ENCODE measurements around the gene MAST3. TPM values are rescaled to one million over a fixed set of nuclear protein-coding genes. Genes with fewer than 3 reads are reported as not detected.

MAST3 gene
- total and polyA plus RNA-seq, 12 donors: 1.6 to 19.1 (median 11.4) TPM

DNA sequence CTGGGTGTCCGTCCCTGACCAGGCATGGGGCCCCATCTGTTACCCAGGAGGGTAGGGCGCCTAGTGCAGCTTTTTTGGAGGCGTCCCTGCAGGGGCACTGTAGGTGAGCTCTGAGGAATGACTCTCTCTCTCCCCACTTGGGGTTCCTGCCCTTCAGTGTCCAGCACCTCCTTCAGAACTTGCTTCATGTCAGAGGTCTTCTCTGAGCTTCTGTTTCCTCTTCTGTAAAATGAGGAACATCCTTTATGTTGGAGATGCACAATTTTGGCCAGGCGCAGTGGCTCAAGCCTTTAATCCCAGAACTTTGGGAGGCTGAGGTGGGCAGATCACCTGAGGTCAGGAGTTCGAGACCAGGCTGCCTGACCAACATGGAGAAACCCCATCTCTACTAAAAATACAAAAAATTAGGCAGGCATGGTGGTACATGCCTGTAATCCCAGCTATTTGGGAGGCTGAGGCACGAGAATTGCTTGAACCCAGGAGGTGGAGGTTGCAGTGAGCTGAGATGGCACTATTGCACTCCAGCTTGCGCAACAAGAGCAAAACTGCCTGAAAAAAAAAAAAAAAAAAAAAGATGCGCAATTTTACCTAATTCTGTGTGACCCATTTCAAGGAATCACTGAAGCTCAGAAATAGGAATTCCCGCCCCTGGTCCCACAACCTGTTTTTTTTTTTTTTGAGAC, 40.2 kb downstream of the MAST3 start:
- peaks cover 0 to 66% of the 10 kb centered on the region in 2 donors for H3K36me3 ChIP-seq (replicated peaks in 1 of 2)

DNA sequence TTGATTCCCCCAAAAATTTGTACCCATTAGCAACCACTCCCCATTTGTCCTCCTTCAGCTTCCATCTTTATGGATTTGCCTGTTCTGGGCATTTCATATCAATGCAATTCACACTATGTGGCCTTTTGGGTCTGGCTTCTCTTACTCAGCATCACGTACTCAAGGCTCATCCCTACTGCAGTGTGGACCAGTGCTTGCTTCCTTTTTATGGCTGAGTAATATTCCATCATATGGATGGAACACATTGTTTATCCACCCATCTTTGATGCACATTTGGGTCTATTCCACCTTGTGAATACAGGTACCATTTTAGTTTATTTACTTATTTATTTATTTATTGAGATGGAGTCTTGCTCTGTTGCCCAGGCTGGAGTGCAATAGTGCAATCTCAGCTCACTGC, 42.9 kb downstream of the MAST3 start:
- no peak overlapping the region for H3K27ac ChIP-seq
- H3K36me3 ChIP-seq (replicated peaks in 1 of 2): peaks cover 0 to 71% of the 10 kb centered on the region in 2 donors
- H3K4me3 ChIP-seq: no peak overlapping the region
- H3K9me3 ChIP-seq (replicated peaks in 1 of 3): no peaks in the 10 kb centered on the region
- DNase-seq: no peak
- no peaks in the 10 kb centered on the region for H3K27me3 ChIP-seq
- H3K4me1 ChIP-seq (replicated peaks in 1 of 2): no peaks in the 10 kb centered on the region
- intact Hi-C loops (cut with DNase I): no loop called here
- TF ChIP-seq, protein P1, sequence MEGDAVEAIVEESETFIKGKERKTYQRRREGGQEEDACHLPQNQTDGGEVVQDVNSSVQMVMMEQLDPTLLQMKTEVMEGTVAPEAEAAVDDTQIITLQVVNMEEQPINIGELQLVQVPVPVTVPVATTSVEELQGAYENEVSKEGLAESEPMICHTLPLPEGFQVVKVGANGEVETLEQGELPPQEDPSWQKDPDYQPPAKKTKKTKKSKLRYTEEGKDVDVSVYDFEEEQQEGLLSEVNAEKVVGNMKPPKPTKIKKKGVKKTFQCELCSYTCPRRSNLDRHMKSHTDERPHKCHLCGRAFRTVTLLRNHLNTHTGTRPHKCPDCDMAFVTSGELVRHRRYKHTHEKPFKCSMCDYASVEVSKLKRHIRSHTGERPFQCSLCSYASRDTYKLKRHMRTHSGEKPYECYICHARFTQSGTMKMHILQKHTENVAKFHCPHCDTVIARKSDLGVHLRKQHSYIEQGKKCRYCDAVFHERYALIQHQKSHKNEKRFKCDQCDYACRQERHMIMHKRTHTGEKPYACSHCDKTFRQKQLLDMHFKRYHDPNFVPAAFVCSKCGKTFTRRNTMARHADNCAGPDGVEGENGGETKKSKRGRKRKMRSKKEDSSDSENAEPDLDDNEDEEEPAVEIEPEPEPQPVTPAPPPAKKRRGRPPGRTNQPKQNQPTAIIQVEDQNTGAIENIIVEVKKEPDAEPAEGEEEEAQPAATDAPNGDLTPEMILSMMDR (IDR thresholded peaks at IDR 0.05): no peak
- no peak for TF ChIP-seq POLR2A (IDR thresholded peaks at IDR 0.05)
- WGBS, 4 donors: 98 to 100% (median 100%) methylated on average over 1 of the region's 1 CpG

More for the DNA sequence above, 40.2 kb downstream of the MAST3 start:
- Histone ChIP-seq H3K9me3 (replicated peaks in 1 of 3) (no peaks in the 10 kb centered on the region), H3K4me1 (replicated peaks in 1 of 2) (no peaks in the 10 kb centered on the region), H3K4me3 (no peak overlapping the region), H3K27me3 (no peaks in the 10 kb centered on the region), H3K27ac (no peak overlapping the region)
- 91 to 96% (median 92%) methylated on average over 6 to 9 of the region's 9 CpGs for WGBS, 4 donors
- intact Hi-C loops (cut with DNase I): no loop called here
- no peak for DNase-seq
- TF ChIP-seq, protein P1 (IDR thresholded peaks at IDR 0.05): no peak
- no peak for TF ChIP-seq POLR2A (IDR thresholded peaks at IDR 0.05)

DNA sequence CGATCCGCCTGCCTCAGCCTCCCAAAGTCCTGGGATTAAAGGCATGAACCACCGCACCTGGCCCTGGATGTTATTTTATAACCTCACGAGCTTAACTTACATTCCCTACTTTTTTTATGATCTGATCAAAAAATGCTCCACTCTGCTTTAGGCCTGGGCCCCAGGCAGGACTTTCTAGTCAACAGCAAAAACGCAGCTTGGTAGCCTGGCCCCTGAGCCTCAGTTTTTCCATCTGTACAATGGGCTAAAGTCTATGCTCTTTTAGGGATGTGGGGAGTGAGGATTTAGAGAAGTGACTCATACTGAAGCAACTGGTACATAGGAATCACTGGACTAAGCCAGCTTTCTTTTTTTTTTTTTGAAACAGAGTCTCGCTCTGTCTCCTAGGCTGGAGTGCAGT, 43.5 kb downstream of the MAST3 start:
- WGBS, 4 donors: 92 to 96% (median 94%) methylated on average over 6 of the region's 6 CpGs
- no peaks in the 10 kb centered on the region for H3K4me1 ChIP-seq (replicated peaks in 1 of 2)
- H3K9me3 ChIP-seq (replicated peaks in 1 of 3): no peaks in the 10 kb centered on the region
- intact Hi-C loops (cut with DNase I): no loop called here
- no peak for TF ChIP-seq POLR2A (IDR thresholded peaks at IDR 0.05)
- TF ChIP-seq, protein P1 (IDR thresholded peaks at IDR 0.05): no peak
- no peak for DNase-seq
- no peaks in the 10 kb centered on the region for H3K27me3 ChIP-seq
- H3K27ac ChIP-seq: no peak overlapping the region
- no peak overlapping the region for H3K4me3 ChIP-seq
- peaks cover 0 to 71% of the 10 kb centered on the region in 2 donors for H3K36me3 ChIP-seq (replicated peaks in 1 of 2)

- 90 to 100% (median 97%) methylated on average over 3 of the region's 3 CpGs for WGBS, 4 donors
- H3K36me3 ChIP-seq (replicated peaks in 1 of 2): peaks cover 0 to 61% of the 10 kb centered on the region in 2 donors
- TF ChIP-seq, protein P1 (IDR thresholded peaks at IDR 0.05): no peak
- no peak for TF ChIP-seq POLR2A (IDR thresholded peaks at IDR 0.05)
These were observed 46.3 kb downstream of the MAST3 start for GRCh38 chr19:18143902-18144301.

More at GRCh38 chr19:18143902-18144301, 46.3 kb downstream of the MAST3 start:
- H3K4me1 ChIP-seq (replicated peaks in 1 of 2): no peaks in the 10 kb centered on the region
- H3K4me3 ChIP-seq: no peak overlapping the region
- H3K27me3 ChIP-seq: no peaks in the 10 kb centered on the region
- intact Hi-C loops (cut with DNase I): no loop called here
- no peak overlapping the region for H3K27ac ChIP-seq
- no peaks in the 10 kb centered on the region for H3K9me3 ChIP-seq (replicated peaks in 1 of 3)
- no peak for DNase-seq
